ENCODE measurements around the gene TTLL10.

The TTLL10 gene

DNA sequence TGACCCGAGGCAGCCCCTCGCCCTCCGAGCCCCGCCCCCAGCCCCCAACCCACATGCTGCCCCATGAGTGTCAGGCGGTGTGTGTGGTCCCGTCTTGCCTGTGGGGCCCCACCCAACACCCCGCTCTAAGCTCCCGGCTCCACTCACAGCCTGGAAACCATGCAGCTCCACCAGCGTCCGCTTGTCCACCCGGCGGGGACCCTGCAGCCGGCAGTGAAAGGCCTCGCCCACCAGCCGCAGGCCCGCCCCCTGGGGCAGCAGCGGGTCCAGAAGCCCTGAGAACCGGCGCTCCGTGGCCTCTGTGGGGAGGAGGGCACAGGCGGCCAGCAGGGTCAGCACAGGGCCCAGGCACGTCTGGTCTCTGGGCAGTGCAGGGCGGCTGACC is 70.1 kb downstream of the TTLL10 start:
- TF ChIP-seq, protein P1, sequence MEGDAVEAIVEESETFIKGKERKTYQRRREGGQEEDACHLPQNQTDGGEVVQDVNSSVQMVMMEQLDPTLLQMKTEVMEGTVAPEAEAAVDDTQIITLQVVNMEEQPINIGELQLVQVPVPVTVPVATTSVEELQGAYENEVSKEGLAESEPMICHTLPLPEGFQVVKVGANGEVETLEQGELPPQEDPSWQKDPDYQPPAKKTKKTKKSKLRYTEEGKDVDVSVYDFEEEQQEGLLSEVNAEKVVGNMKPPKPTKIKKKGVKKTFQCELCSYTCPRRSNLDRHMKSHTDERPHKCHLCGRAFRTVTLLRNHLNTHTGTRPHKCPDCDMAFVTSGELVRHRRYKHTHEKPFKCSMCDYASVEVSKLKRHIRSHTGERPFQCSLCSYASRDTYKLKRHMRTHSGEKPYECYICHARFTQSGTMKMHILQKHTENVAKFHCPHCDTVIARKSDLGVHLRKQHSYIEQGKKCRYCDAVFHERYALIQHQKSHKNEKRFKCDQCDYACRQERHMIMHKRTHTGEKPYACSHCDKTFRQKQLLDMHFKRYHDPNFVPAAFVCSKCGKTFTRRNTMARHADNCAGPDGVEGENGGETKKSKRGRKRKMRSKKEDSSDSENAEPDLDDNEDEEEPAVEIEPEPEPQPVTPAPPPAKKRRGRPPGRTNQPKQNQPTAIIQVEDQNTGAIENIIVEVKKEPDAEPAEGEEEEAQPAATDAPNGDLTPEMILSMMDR (IDR thresholded peaks at IDR 0.05; ENCODE audit: insufficient read depth, missing control alignments): no peak
- FAIRE-seq (no peak), DNase-seq (ENCODE audit: insufficient read length, low spot score) (no peak)

DNA sequence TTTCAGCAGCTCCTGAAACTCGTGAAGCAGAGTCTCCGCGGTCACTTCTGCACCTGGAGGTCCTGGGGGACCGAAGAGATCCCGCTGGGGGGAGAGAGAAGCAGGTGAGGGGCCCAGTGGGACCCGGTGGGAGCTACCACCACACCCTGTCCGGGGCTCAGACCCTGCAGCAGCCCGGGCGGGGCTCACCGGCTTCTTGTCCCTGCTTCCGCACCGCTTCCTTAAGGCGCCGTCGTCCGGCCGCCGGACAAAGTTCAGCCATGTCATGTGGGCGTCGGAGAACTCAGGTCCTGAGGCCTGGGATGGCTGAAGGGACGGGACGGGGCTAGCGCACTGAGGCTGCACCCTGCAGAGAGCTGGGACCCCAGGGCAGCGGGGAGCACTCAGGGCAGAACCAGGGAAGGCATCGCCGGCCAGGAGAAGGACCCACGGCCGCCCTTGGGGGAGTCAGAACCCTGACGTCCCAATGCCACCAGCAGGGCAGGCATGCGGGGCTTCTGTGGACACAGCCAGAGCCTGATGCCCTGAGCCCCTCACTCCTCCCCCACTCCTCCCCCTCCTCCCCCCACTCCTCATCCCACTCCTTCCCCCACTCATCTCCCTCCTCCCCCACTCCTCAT is 70.6 kb downstream of the TTLL10 start:
- no peak for FAIRE-seq

DNA sequence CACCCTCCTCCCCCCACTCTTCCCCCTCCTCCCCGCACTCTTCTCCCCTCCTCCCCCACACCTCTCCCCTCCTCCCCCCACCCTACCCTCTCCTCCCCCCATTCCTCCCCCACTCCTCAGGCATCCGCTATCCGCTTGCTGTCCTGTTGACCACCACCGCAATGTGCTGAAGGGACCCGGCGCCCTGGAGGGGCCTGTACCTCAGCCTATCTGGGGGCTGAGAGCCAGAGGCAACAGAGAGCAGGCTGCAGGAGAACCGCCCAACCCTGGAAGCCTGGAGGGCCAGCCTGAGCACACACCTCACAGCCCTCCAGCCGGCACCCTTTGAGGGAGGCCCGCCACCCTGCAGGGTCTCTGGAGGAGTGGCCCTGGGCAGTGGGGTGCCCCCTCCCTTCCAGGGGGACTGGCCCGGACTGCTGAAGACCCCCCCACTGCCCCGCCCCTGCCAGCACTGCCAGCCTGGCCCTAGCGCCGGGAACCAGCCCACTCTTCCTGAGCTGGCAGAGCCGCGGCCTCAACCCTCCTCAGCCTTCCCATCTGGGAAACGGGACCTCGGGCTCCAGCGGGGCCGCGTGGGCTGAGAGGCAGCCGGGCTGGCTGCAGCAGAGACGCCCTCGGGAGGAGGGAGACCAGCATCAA is 71.6 kb downstream of the TTLL10 start:
- no peak for FAIRE-seq
- no peak for DNase-seq (ENCODE audit: insufficient read length, low spot score)
- TF ChIP-seq, protein P1 (IDR thresholded peaks at IDR 0.05; ENCODE audit: insufficient read depth, missing control alignments): no peak

More for the DNA sequence above, 70.6 kb downstream of the TTLL10 start:
- TF ChIP-seq, protein P1 (IDR thresholded peaks at IDR 0.05; ENCODE audit: insufficient read depth, missing control alignments): no peak
- DNase-seq (ENCODE audit: insufficient read length, low spot score): no peak

DNA sequence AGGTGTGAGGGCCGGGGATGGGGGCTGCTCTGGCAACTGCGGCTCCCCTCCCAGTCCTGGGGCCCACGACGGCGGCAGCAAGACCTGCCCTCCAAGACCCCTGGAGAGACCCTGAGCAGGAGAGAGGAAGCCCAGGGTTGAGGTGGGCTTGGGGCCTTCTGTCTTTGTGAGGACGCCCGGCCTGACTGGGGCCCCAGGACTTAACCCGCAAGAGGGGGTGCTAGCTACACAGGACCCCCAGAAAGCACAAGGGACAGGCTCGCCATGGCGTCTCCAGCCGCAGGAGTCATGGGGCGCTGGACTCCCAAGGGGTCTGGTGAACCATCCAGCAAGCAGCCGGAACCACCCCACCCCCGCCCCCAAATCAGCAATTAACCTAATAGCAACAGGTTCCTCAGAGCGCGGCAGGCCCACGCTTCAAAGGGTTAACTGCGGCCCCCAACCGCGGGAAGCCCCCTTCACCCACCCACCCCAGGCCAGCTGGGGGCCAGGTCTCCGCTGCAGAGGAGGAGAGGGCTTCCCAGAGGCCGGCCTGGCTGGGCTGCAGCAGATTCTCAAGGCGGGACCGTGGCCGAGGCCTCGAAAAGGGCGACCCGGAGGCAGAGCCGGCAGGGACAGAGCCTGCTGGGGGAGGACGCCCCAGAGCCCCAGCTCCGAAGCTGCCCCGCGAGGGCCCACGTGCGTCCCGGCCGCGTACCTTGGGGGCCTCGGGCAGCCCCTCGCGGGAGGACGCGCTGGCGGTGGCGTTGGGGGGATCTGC is 72.3 kb downstream of the TTLL10 start:
- TF ChIP-seq, protein P1 (IDR thresholded peaks at IDR 0.05; ENCODE audit: insufficient read depth, missing control alignments): no peak
- no peak for FAIRE-seq

DNA sequence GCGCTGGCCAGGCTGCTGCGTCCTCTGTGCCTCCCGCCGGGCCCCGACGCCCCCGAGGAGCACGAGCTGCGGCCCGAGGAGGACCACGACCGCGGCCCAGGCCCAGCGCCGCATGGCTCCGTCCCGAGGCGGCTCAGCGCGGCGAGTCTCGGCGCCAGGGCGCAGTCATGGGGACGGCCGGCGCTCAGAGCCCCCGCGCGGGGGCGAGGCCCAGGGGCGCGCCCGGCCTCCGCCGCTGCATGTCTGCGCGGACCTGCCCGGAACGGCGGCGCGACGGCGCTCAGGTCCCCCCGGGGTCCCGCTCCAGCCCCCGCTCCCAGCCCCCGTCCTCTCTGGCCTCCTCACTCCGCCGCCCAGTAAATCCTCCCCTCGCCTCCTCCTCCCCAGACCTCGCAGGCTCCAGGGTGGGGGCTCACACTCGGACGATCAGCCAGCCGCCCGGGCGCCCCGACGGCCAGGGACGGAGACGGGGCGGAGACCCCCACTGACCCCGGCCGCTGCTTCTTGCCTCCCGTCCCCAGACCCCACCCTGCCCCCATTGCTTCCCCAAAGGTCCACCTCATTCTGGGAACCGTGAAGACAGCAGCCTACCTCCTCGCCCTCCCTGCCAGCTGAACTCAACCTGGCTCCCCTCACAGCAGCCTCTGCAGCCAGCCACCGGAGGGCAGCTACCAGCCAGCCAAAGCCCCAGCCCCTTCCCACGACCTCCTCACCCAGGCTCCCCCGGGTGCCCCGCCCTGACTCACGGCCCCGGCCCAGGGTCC is 73.1 kb downstream of the TTLL10 start, which contains the start of gene C1QTNF12:
C1QTNF12 (minus strand) TSS at position 146 of the 764 bp plus-strand sequence; CDS start at position 114, 32 bp downstream.
- FAIRE-seq (no peak), DNase-seq (ENCODE audit: insufficient read length, low spot score) (no peak)
- TF ChIP-seq, protein P1 (IDR thresholded peaks at IDR 0.05; ENCODE audit: insufficient read depth, missing control alignments): no peak

More for the DNA sequence above, 72.3 kb downstream of the TTLL10 start:
- no peak for DNase-seq (ENCODE audit: insufficient read length, low spot score)

DNA sequence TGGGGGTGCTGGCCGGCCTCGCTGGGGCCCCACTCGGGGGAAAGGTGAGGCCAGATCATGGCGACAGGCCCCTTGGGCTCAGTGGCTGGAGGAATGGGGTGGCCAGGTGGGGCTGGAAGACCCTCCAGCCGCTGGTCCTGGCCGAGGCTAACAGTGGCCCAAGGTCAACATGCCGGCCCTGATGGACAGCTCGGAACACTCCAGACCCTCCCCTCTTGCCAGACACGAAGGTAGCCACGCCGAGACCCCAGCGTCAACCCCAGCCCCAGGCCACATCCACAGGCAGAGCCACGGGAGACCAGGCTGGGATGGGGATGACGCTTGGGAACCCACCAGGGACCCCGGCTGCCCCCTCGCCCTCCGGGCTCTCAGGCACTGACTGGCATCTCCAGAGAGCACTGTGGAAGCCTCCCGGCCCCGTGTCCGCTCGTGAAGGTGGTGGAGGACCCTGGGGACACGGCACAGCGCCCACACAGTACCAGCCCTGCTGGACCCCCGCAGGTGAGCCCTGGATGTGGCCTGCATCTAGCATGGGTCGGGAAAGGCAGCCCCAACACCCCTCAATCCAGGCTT is 73.7 kb downstream of the TTLL10 start:
- TF ChIP-seq, protein P1 (IDR thresholded peaks at IDR 0.05; ENCODE audit: insufficient read depth, missing control alignments): no peak
- FAIRE-seq (no peak), DNase-seq (ENCODE audit: insufficient read length, low spot score) (no peak)

Data from D721Med (cell line).